CD14-positive monocyte (primary cell): ENCODE results near the gene WDR76. TPM values are rescaled to one million over a fixed set of nuclear protein-coding genes. Genes with fewer than 3 reads are reported as not detected.

Experiments
- DNase-seq, 3 donors: peaks; one replicate each; pipeline ENCODE4 v3.0.0-alpha.2; 2011 to 2022
- H2AFZ ChIP-seq: 2 replicates; pipeline ENCODE4 v1.6.0; 2012; ENCODE audit warnings: mild to moderate bottlenecking, low read depth, low read length, inconsistent platforms; ENCODE audit not compliant: insufficient read depth, poor library complexity, severe bottlenecking
- H3K27ac ChIP-seq, 2 donors: 1 replicate in 1 of 2; 2 replicates in 1 of 2; pipeline ENCODE4 v1.5.1; 2012 to 2013; ENCODE audit warnings: low read length in 2 of 2, control low read depth in 1 of 2, inconsistent platforms in 1 of 2, low read depth in 1 of 2, mild to moderate bottlenecking in 1 of 2
- H3K27me3 ChIP-seq, 2 donors: one replicate each; pipeline versions ENCODE4 v1.6.0 to v1.6.1; 2011 to 2013; ENCODE audit warnings: low read length in 2 of 2; ENCODE audit not compliant: control insufficient read depth in 2 of 2, insufficient read depth in 2 of 2
- H3K36me3 ChIP-seq, 2 donors: replicated peaks in 1 of 2; 1 replicate in 1 of 2; 2 replicates in 1 of 2; pipeline versions ENCODE4 v1.5.1 to v1.6.1; 2012 to 2013; ENCODE audit warnings: low read length in 2 of 2, control low read depth in 1 of 2, inconsistent platforms in 1 of 2, mild to moderate bottlenecking in 1 of 2; ENCODE audit not compliant: insufficient read depth in 2 of 2, control insufficient read depth in 1 of 2
- H3K4me1 ChIP-seq, 2 donors: 1 replicate in 1 of 2; 2 replicates in 1 of 2; pipeline versions ENCODE4 v1.5.1 to v1.6.1; 2012 to 2013; ENCODE audit warnings: low read length in 2 of 2, control low read depth in 1 of 2, inconsistent platforms in 1 of 2, mild to moderate bottlenecking in 1 of 2, moderate library complexity in 1 of 2; ENCODE audit not compliant: insufficient read depth in 2 of 2, control insufficient read depth in 1 of 2
- H3K4me2 ChIP-seq: replicated peaks from 2 replicates; pipeline ENCODE3; 2012; ENCODE audit warnings: low read length, moderate library complexity, mild to moderate bottlenecking; ENCODE audit not compliant: poor library complexity, severe bottlenecking; ENCODE audit errors: extremely low read depth
- H3K4me3 ChIP-seq, 3 experiments: fragments of 200-600 bp in 1 of 3; sonication (generic) in 1 of 3; replicated peaks in 1 of 3; 1 replicate in 2 of 3; 2 replicates in 1 of 3; pipeline ENCODE4 v1.5.1; 2011 to 2013; ENCODE audit warnings: low read length in 3 of 3, mild to moderate bottlenecking in 3 of 3, control low read depth in 2 of 3, low read depth in 2 of 3, inconsistent platforms in 1 of 3, moderate library complexity in 1 of 3
- H3K79me2 ChIP-seq: 2 replicates; pipeline ENCODE4 v1.6.0; 2012; ENCODE audit warnings: mild to moderate bottlenecking, control low read depth, inconsistent platforms, low read length, moderate library complexity; ENCODE audit not compliant: insufficient read depth
- H3K9ac ChIP-seq: 2 replicates; pipeline ENCODE4 v1.6.0; 2017; ENCODE audit warnings: low read length, mild to moderate bottlenecking; ENCODE audit not compliant: insufficient read depth, poor library complexity, severe bottlenecking
- H3K9me3 ChIP-seq, 2 donors: replicated peaks in 1 of 2; 1 replicate in 1 of 2; 2 replicates in 1 of 2; pipeline versions ENCODE4 v1.5.1 to v1.6.1; 2012 to 2013; ENCODE audit warnings: low read length in 2 of 2, control low read depth in 1 of 2; ENCODE audit not compliant: control insufficient read depth in 1 of 2, insufficient read depth in 1 of 2
- H4K20me1 ChIP-seq: 2 replicates; pipeline ENCODE4 v1.6.0; 2012; ENCODE audit warnings: mild to moderate bottlenecking, low read length, control low read depth, moderate library complexity; ENCODE audit not compliant: insufficient read depth
- H3K27ac Mint-ChIP-seq, 7 donors: one replicate each; pipeline ENCODE4 v1.8.0; 2020; ENCODE audit warnings: mild to moderate bottlenecking in 7 of 7, mixed read lengths in 7 of 7, moderate library complexity in 6 of 7, inconsistent platforms in 2 of 7
- H3K27me3 Mint-ChIP-seq, 3 donors: one replicate each; pipeline ENCODE4 v1.8.0; 2021 to 2022; ENCODE audit warnings: low read depth in 3 of 3, mild to moderate bottlenecking in 3 of 3, mixed read lengths in 3 of 3, moderate library complexity in 3 of 3, inconsistent platforms in 1 of 3
- H3K36me3 Mint-ChIP-seq, 2 donors: one replicate each; pipeline ENCODE4 v1.8.0; 2020; ENCODE audit warnings: mixed read lengths in 2 of 2, inconsistent platforms in 1 of 2, mild to moderate bottlenecking in 1 of 2
- H3K4me1 Mint-ChIP-seq: one replicate; pipeline ENCODE4 v1.8.0; 2020; ENCODE audit warnings: mild to moderate bottlenecking, mixed read lengths
- H3K4me3 Mint-ChIP-seq, 2 donors: one replicate each; pipeline ENCODE4 v1.8.0; 2020; ENCODE audit warnings: mild to moderate bottlenecking in 2 of 2, mixed read lengths in 2 of 2, moderate library complexity in 1 of 2
- H3K9me3 Mint-ChIP-seq, 7 donors: one replicate each; pipeline ENCODE4 v1.8.0; 2020 to 2022; ENCODE audit warnings: mixed read lengths in 7 of 7, mild to moderate bottlenecking in 6 of 7, moderate library complexity in 6 of 7, inconsistent platforms in 2 of 7
- WGBS: methylation state at CpG from one replicate; pipeline ENCODE4 v1.1.5; 2013; ENCODE audit warnings: missing lambda C conversion rate; ENCODE audit not compliant: insufficient coverage; 5-methylcytosine and 5-hydroxymethylcytosine counted together
- intact Hi-C, 2 donors: fragments of 100-400 bp; cut with micrococcal nuclease; formaldehyde crosslinking; loops; one replicate each; pipeline versions ENCODE4 v1.15.0 to v1.15.1; 2023
- polyA plus RNA-seq, 3 donors: library from polyadenylated mRNA; depleted of rRNA in 1 of 3; unstranded in 2 of 3; stranded (reverse) in 1 of 3; fragments of 300-500 nt in 2 of 3; fragments of >200 nt in 1 of 3; fragmentation: Illumina TruSeq in 2 of 3; gene quantifications; 1 replicate in 2 of 3; 2 replicates in 1 of 3; pipeline ENCODE4 v1.2.3, GENCODE V29; 2012 to 2021
- TF ChIP-seq, protein P1 (sequence below): fragments of 200-600 bp; IDR thresholded peaks from one replicate; pipeline ENCODE4 v1.8.0; 2022; ENCODE audit warnings: antibody characterized with exemption, mild to moderate bottlenecking

Gene WDR76
- polyA plus RNA-seq, 3 donors: 0.32 to 0.91 (median 0.40) TPM

DNA sequence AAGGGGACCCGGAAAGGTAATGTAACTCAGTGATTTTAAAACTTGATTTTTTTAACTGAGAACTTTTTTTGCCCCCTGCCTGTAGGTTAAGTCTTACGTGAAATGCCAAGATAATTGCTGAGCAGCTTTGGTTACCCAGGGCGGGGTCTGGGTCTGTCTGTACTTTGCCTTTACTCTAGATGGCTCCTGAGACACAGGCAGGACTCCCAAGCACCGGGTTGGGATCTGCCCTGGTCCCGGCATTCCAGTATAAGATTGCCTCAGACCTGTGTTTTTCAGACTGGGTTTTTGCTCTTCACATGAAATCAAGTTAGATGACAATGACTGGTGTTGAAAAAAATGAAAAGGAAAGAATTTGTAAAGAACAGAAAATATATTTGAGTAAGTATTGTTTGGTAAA is 40.3 kb downstream of the WDR76 start:
- Histone ChIP-seq H3K4me3 (no peak overlapping the region), H3K4me2 (no peak overlapping the region), H3K27ac (no peak overlapping the region), H2AFZ (no peak overlapping the region), H3K9ac (no peak overlapping the region), H3K4me1 (no peaks in the 10 kb centered on the region), H3K36me3 (peaks cover 3 to 44% of the 10 kb centered on the region in 2 donors), H3K27me3 (no peaks in the 10 kb centered on the region), H3K9me3 (no peaks in the 10 kb centered on the region), H4K20me1 (no peaks in the 10 kb centered on the region), H3K79me2 (no peaks in the 10 kb centered on the region)
- no peak overlapping the region for H3K27ac Mint-ChIP-seq
- H3K4me1 Mint-ChIP-seq: peaks cover 8% of the 10 kb centered on the region
- no peak for DNase-seq
- no peaks in the 10 kb centered on the region for H3K9me3 Mint-ChIP-seq
- no peak overlapping the region for H3K4me3 Mint-ChIP-seq
- WGBS: 95% methylated on average over 4 of the region's 5 CpGs
- intact Hi-C loops: no loop called here
- H3K27me3 Mint-ChIP-seq: no peaks in the 10 kb centered on the region
- H3K36me3 Mint-ChIP-seq: peaks cover 32 to 43% of the 10 kb centered on the region in 2 donors
- TF ChIP-seq, protein P1, sequence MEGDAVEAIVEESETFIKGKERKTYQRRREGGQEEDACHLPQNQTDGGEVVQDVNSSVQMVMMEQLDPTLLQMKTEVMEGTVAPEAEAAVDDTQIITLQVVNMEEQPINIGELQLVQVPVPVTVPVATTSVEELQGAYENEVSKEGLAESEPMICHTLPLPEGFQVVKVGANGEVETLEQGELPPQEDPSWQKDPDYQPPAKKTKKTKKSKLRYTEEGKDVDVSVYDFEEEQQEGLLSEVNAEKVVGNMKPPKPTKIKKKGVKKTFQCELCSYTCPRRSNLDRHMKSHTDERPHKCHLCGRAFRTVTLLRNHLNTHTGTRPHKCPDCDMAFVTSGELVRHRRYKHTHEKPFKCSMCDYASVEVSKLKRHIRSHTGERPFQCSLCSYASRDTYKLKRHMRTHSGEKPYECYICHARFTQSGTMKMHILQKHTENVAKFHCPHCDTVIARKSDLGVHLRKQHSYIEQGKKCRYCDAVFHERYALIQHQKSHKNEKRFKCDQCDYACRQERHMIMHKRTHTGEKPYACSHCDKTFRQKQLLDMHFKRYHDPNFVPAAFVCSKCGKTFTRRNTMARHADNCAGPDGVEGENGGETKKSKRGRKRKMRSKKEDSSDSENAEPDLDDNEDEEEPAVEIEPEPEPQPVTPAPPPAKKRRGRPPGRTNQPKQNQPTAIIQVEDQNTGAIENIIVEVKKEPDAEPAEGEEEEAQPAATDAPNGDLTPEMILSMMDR: no peak

DNA sequence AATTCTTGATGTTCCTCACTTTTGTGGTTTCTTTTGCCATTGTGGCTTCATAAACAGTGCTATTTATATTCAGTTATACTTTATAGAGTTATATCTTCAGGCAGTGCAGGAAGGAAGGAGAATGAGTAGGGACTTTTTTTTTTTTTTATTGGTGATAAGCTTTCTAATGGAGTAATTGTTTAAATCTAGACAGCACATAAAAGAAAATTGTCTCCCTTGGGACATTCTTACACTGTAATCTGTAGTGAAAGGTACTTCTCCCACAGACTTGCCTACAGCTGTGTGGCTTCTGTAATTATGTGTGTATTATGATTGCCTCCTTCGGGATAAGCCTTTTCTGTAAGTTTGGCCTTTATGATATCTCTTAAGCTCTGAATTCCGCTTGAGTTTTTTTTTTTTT is 41.6 kb downstream of the WDR76 start:
- Histone ChIP-seq H3K27ac (no peak overlapping the region), H4K20me1 (no peaks in the 10 kb centered on the region), H3K4me1 (no peaks in the 10 kb centered on the region), H3K4me2 (no peak overlapping the region), H3K36me3 (peaks cover 3 to 53% of the 10 kb centered on the region in 2 donors), H3K9ac (no peak overlapping the region), H3K4me3 (no peak overlapping the region), H3K9me3 (no peaks in the 10 kb centered on the region), H2AFZ (no peak overlapping the region), H3K79me2 (no peaks in the 10 kb centered on the region), H3K27me3 (no peaks in the 10 kb centered on the region)
- intact Hi-C loops: no loop called here
- Mint-ChIP-seq H3K27ac (peak overlapping the region in 1 of 7 donors; percentile 47), H3K9me3 (no peaks in the 10 kb centered on the region), H3K4me1 (peaks cover 8% of the 10 kb centered on the region), H3K4me3 (no peak overlapping the region), H3K27me3 (no peaks in the 10 kb centered on the region), H3K36me3 (peaks cover 36 to 46% of the 10 kb centered on the region in 2 donors)
- TF ChIP-seq, protein P1: no peak
- no CpG with 5 or more reads among the region's 2 CpGs for WGBS
- no peak for DNase-seq
